HG03139 (cell line): Measurements from ENCODE around the gene GPR75.
"Not testable (repeated sequence)": the region's sequence is repeated elsewhere in the genome, so short reads cannot be mapped to it uniquely, and the experiment has no call there.

ENCODE experiments used
- ATAC-seq: cut with Tn5 transposase; IDR thresholded peaks from one replicate; pipeline ENCODE4 v1.9.1; 2021; ENCODE audit not compliant: unreplicated experiment

Gene GPR75

GRCh38 chr2:53854678-53855077 is 5.1 kb downstream of the GPR75 start:
- ATAC-seq, result no peak

GRCh38 chr2:53852532-53852931 is 7.2 kb downstream of the GPR75 start:
- ATAC-seq, result no peak

DNA sequence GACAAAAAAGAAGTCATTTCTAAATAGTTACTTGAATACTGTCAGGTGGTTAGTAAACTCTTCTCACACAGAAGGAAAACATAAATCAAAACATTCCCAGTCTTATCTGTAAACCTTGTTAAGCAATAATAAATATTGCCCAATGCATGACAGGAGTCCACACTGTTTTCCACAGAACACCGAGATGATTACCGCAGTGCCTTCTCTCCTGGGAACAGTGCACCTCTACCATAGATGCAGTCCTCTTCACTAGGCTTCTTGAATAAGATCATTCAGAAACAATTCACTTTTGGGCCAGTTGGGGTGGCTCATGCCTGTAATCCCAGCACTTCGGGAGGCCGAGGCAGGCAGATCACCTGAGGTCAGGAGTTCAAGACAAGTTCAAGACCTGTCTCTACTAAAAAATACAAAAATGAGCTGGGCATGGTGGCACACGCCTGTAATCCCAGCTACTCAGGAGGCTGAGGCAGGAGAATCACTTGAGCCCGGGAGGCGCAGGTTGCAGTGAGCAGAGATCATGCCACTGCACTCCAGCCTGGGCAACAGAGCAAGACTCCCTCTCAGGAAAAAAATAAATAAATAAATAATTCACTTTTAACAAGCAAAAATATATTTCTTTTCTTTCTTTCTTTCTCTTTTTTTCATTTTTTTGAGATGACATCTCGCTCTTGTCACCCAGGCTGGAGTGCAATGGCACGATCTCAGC is 8.6 kb downstream of the GPR75 start:
- not testable (repeated sequence) for ATAC-seq

- ATAC-seq, result no peak
Measured at GRCh38 chr2:53848062-53848461, 11.7 kb downstream of the GPR75 start.

DNA sequence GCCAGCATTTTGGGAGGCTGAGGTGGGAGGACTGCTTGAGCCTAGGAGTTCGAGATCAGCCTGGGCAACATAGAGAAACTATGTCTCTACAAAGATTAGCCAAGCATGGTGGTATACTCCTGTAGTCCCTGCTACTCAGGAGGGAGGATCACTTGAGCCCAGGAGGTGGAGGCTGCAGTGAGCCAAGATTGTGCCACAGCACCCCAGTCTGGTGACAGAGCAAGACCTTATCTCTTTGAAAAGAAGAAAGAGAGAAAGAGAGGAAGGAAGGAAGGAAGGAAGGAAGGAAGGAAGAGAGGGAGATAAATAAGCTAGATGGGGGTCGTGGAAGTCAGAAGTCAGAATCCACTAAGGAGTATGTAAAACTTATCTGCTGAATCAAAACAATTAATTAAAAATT is 16.2 kb downstream of the GPR75 start:
- ATAC-seq, result no peak

GRCh38 chr2:53842891-53843290 is 16.9 kb downstream of the GPR75 start:
- ATAC-seq, result no peak

DNA sequence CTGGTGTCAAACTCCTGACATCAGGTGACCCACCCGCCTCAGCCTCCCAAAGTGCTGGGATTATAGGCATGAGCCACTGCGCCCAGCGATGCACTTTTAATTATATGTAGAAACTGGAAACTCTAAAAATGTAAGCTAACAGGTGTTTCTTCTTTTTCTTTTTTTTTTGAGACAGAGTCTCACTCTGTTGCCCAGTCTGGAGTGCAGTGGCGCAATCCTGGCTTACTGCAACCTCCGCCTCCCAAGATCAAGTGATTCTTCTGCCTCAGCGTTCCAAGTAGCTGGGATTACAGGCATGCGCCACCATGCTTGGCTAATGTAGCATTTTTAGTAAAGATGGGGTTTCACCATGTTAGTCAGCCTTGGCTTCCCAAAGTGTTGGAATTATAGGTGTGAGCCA is 18.1 kb downstream of the GPR75 start:
- ATAC-seq, result not testable (repeated sequence)

DNA sequence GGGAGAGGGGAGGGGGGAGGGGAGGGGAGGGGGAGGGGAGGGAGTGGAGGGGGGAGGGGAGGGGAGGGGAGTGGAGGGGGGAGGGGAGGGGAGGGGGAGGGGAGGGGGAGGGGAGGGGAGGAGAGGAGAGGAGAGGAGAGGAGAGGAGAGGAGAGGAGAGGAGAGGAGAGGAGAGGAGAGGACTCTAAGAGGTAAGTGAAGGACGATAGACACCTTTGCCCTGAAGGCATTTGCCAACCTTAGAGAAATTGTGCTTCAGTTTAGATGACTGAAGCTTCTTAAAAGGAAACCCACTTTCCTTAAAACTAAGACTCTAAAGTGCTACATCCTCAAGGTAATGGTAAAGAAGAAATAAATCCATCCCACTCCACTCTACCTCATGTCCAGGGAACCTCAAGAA is 19.2 kb downstream of the GPR75 start:
- no peak for ATAC-seq

DNA sequence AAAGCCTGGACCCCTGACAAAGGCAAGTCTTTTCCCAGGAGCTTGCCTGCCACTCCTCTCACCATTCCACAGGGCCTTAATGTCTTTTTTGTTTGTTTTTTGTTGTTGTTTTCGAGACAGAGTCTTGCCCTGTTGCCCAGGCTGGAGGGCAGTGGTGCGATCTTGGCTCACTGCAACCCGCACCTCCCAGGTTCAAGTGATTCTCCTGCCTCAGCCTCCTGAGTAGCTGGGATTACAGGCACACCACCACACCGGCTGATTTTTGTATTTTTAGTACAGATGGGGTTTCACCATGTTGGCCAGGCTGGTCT is 29.8 kb downstream of the GPR75 start:
- not testable (repeated sequence) for ATAC-seq

DNA sequence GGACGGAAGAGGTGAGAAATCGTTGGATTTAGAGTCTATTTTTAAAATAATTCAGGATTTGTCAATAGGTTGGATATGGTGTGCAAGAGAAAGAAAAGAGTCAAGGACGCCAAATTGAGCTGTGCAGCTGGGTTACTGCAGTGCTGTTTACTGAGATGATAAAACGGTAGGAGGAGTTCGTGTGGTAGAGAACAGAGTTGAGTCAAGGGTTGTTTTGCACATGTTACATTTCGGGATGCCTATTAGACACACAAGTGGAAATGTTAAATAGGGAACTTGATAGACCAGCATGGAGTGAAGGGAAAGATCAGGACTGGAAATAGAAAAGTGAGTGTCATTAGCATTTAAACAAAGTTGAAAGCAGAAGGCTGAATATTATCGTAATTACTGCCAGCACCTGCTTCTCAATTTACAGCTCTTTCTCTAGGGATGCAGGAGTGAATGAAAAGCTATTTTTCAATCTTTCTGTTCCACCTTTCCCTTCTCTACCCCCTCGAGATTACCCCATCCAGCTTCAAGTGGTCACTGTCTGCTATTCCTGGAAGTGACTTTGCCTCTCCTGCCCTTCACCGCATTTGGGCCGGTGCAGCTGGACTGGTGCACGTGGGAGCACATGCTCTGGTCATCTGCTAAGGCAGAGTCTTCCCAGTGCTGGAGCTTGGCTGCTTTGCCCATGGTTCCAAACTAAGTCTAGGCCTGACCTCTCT is 30.3 kb downstream of the GPR75 start:
- ATAC-seq, result no peak

GRCh38 chr2:53828331-53828730 is 31.4 kb downstream of the GPR75 start:
- no peak for ATAC-seq

GRCh38 chr2:53827398-53828175 is 32.2 kb downstream of the GPR75 start:
- no peak for ATAC-seq

GRCh38 chr2:53826587-53827397 is 33.0 kb downstream of the GPR75 start:
- no peak for ATAC-seq

- no peak for ATAC-seq
Measured at GRCh38 chr2:53826030-53826410, 33.7 kb downstream of the GPR75 start.

GRCh38 chr2:53823639-53824038 is 36.1 kb downstream of the GPR75 start:
- ATAC-seq, result not testable (repeated sequence)

DNA sequence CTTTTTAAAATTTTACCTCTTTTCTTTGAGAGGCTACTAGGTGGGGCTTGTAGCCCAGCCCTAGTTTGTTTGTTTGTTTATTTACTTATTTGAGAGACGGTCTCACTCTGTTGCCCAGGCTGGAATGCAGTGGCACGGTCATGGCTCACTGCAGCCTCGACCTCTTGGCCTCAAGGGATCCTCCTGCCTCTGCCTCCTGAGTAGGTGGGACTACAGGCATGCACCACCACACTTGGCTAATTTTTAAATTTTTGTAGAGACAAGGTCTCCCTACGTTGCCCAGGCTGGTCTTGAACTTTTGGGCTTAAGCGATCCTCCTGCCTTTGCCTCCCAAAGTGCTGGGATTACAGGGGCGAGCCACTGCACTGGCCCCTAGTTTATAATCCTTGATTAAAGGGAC is 38.0 kb downstream of the GPR75 start:
- ATAC-seq, result no peak

DNA sequence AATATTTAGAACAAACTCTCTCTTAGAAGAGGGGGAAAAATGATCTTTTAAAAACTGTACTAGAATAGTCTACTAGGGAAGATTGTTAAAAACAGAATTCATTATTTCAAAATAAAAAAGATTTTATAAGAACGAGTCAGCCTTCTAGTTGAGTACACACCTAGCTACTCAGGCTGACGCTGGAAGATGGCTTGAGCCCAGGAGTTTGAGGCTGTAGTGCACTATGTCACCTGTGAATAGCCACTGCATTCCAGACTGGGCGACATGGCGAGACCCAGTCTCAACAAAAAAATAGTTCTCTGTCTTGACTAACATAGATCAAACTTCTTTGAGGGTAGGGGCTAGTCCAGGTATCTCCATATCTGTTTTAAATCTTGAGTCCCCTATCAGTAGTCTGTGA is 39.1 kb downstream of the GPR75 start:
- no peak for ATAC-seq

- no peak for ATAC-seq
Measured at GRCh38 chr2:53820048-53820447, 39.7 kb downstream of the GPR75 start.

- ATAC-seq, result no peak
Measured at GRCh38 chr2:53819634-53820033, 40.1 kb downstream of the GPR75 start.

DNA sequence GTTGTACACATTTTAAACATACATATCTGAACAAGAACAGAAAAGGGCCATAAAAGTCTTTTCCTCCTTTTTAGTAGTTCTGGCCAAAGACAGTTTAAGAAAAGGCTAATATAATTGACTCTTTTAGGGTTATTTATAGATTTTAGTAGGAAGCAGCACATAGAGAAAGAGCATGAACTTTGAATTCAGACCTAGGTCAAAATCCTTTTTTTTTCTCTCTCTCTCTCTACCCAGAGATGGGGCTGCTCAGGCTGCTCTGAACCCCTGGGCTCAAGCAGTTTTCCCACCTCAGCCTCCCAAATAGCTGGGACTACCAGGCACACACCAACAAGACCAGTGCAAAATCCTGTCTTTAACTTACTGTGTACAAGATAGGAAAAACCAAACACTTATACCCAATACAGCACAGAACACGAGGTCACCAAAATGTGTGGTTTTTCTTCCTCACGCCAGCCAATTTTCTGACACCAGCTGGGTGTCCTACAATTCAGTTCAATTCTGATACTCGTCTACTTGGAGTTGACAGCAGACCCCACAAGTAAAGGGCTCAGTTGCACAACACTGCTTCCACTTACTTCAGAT is 40.8 kb downstream of the GPR75 start:
- no peak for ATAC-seq

- ATAC-seq, result no peak
Measured at GRCh38 chr2:53813151-53813550, 46.6 kb downstream of the GPR75 start.
